ENCODE measurements around the gene HSPG2.
A peak's percentile ranks its signal among the peaks of the same experiment; 100 is the strongest.
"Not testable (repeated sequence)": the region's sequence is repeated elsewhere in the genome, so short reads cannot be mapped to it uniquely, and the experiment has no call there.

The HSPG2 gene

DNA sequence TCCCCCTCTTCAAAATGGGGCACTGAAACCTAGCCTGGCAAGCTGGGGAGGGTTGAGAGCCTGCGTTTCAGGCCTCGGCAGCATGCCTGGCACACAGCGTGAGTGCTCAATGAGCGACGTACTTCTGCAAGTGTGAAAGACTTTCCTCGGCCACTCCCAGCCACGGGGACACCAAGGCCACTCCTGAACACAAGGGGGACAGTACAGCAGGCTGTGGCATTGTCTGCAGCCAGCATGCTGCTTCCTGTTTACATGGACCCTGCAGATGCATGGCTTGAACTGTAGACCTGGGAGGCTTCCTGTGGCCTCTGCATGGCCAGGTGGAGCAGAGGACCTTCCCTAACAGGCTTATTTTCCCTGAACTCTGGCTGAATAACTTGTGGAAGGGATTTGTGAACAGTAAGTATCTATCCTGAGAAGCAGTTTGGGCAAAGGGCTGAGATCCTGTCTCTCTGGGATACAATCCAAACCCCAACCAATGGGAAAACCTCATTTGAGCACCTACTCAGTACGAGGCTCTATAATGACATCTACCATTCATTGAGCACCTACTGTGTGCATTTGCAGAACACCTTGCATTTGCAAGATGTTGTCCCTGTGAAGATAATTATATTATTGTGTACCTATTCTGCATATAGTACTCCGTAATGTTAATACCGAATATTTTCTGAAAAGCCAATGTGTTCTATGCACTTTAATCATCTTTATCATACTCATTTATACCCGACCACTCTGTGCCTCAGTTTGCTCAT lies 9.9 kb upstream of the HSPG2 start:
- in situ Hi-C loops (cut with HindIII; ENCODE audit: low sequenced_read_pairs), result no loop called here
- DNase-seq (ENCODE audit: low read depth), result no peak
- no peak overlapping the region for H3K4me3 ChIP-seq (ENCODE audit: low read depth, low read length)
- TF ChIP-seq, protein P1, sequence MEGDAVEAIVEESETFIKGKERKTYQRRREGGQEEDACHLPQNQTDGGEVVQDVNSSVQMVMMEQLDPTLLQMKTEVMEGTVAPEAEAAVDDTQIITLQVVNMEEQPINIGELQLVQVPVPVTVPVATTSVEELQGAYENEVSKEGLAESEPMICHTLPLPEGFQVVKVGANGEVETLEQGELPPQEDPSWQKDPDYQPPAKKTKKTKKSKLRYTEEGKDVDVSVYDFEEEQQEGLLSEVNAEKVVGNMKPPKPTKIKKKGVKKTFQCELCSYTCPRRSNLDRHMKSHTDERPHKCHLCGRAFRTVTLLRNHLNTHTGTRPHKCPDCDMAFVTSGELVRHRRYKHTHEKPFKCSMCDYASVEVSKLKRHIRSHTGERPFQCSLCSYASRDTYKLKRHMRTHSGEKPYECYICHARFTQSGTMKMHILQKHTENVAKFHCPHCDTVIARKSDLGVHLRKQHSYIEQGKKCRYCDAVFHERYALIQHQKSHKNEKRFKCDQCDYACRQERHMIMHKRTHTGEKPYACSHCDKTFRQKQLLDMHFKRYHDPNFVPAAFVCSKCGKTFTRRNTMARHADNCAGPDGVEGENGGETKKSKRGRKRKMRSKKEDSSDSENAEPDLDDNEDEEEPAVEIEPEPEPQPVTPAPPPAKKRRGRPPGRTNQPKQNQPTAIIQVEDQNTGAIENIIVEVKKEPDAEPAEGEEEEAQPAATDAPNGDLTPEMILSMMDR (IDR thresholded peaks at IDR 0.05; ENCODE audit: low read depth, low read length, missing control alignments), result no peak

DNA sequence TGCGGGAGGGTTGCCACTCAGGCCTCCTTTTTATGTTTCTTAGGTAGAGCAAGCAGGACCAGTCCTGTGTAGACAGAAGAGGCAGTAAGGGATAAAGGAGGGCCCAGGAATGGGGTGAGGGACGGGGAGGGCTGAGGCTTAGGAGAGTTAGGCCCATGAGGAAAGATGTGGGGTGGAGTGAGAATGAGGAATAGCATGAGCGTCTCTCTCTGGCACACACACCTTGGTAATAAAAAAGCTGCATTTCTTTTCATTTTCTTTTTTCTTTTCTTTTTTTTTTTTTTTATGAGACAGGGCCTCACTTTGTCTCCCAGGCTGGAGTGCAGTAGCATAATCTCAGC lies 7.6 kb upstream of the HSPG2 start:
- in situ Hi-C loops (cut with HindIII; ENCODE audit: low sequenced_read_pairs), result no loop called here
- no peak overlapping the region for H3K4me3 ChIP-seq (ENCODE audit: low read depth, low read length)
- TF ChIP-seq, protein P1 (IDR thresholded peaks at IDR 0.05; ENCODE audit: low read depth, low read length, missing control alignments), result no peak
- DNase-seq (ENCODE audit: low read depth), result no peak

DNA sequence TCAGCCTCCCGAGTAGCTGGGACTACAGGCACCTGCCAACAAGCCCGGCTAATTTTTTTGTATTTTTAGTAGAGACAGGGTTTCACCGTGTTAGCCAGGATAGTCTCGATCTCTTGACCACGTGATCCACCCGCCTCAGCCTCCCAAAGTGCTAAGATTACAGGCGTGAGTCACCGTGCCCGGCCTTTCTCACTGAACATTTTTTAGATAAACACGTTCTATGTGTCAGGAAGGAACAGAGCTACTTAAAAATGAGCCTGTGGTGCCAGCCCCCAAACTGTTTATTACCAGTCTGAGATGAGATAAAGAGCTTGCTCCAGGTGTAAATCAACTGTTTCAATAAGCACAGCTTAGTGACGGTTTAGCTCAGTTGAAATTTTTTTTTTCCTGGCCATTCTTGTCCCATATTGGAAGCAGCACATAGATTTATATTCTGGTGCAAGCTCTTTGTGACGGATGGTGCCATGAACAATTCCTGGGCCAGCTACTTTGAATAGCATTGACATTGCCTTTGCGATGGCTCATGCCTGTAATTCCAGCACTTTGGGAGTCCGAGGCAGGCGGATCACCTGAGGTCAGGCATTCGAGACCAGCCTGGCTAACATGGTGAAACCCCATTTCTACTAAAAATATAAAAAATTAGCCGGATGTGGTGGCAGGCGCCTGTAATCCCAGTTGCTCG lies 6.0 kb upstream of the HSPG2 start:
- DNase-seq (ENCODE audit: low read depth); H3K4me3 ChIP-seq (ENCODE audit: low read depth, low read length); in situ Hi-C loops (cut with HindIII; ENCODE audit: low sequenced_read_pairs): not testable (repeated sequence)

DNA sequence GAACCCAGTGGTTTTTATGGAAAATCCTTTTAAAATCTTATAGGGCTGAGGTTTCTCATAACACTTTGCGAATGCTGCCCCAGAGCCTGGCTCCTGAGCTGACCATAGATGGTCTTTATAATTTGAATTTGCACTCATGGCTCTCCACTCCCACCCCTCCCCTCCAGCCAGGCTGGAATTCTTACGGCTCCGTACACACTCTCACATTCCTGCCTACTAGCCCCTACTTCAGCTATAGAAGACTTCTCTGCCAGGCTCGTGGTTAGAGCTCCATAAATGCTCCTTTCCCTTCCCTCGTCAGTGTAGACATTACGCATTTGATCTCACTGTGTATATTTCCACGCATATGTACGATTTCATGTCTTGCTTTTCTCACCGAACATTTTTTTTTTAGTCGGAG lies 5.4 kb upstream of the HSPG2 start:
- in situ Hi-C loops (cut with HindIII; ENCODE audit: low sequenced_read_pairs), result no loop called here
- DNase-seq (ENCODE audit: low read depth), result no peak
- TF ChIP-seq, protein P1 (IDR thresholded peaks at IDR 0.05; ENCODE audit: low read depth, low read length, missing control alignments), result no peak
- no peak overlapping the region for H3K4me3 ChIP-seq (ENCODE audit: low read depth, low read length)

DNA sequence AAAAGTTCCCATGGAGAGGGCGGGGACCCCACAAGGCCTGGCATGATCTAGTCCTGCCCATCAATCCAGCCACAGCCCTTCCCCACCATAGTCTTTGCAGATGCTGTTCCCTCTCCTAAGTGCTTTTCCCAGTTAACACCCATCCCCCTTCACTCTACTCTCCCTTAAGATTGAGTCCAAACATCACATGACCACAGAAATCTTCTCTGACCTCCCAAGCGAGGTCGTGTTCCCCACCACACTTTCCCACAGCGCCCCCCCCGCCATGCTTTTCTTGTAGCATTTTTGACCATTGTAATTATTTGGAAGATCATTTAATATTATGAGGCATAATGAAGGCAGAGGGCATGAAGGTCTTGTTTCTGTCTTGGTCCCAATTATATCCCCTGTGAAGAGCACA lies 4.3 kb upstream of the HSPG2 start:
- TF ChIP-seq, protein P1 (IDR thresholded peaks at IDR 0.05; ENCODE audit: low read depth, low read length, missing control alignments), result no peak
- H3K4me3 ChIP-seq (ENCODE audit: low read depth, low read length), result no peak overlapping the region
- in situ Hi-C loops (cut with HindIII; ENCODE audit: low sequenced_read_pairs), result no loop called here
- no peak for DNase-seq (ENCODE audit: low read depth)

DNA sequence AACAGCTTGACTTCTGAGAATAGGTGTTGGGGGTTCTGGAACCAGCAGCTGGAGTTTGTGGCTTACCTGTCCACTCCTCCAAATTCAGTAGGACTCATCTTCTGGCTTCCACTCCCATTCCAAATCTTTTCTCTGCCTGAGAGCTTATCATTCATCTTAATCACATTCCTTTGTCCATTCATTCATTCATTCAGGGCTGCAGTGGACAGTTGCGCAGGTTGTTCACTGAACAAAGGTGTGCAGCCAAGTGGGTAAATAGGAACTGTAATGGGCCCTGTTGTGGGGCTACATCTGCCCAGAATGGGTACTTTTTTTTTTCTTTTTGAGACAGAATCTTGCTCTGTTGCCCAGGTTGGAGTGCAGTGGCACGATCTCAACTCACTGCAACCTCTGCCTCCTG lies 3.4 kb upstream of the HSPG2 start:
- in situ Hi-C loops (cut with HindIII; ENCODE audit: low sequenced_read_pairs), result no loop called here
- TF ChIP-seq, protein P1 (IDR thresholded peaks at IDR 0.05; ENCODE audit: low read depth, low read length, missing control alignments), result no peak
- DNase-seq (ENCODE audit: low read depth), result no peak
- no peak overlapping the region for H3K4me3 ChIP-seq (ENCODE audit: low read depth, low read length)

DNA sequence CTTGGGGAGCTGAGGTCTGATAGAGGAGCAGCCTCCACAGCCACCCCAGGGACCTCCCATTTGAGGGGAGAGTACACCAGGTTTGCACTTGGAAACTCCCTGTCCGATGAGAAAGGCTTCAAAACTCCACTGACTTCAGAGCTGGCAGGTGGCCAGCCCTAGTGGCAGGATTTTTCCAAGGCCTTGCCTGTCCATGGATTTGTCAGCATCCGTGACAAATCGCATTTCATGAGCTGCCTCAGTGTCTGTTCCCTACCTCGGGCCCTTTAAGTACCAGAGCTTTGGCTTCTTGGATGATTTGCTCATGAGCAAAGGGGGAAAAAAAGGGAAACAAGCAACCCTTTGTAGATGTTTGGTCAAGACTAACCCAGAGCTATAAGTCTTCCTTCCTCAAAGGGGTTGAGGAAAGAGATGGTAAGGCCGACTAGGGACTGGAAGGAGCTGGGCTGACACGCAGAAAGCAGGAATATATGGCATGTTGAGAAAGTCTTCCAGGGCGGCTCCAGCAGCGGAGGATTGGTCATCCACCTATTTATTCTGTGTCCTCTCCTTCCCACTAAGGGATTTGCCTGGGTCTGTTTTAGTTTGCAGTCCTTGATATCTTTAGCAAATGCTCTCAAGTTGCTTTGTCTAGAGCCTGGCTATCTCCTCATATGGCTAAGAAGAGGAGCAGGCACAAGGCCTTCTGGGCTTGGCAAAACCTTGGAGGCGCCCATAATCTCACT lies 2.7 kb upstream of the HSPG2 start:
- TF ChIP-seq, protein P1 (IDR thresholded peaks at IDR 0.05; ENCODE audit: low read depth, low read length, missing control alignments), result peak; percentile 63
- DNase-seq (ENCODE audit: low read depth), result peak; percentile 87
- H3K4me3 ChIP-seq (ENCODE audit: low read depth, low read length), result no peak overlapping the region
- in situ Hi-C loops (cut with HindIII; ENCODE audit: low sequenced_read_pairs), result loop anchor here (5.0 kb wide), 1 partner anchor 53 kb away; no protein-coding TSS in a partner anchor

Data from astrocyte of the cerebellum (primary cell).